CD4-positive, alpha-beta T cell treated with Interleukin-17A for 1 hour (primary cell): Measurements from ENCODE around the gene DGKH.

ENCODE experiments used
- DNase-seq: peaks from one replicate; pipeline ENCODE4 v3.0.0-alpha.2; 2020

Gene DGKH

GRCh38 chr13:42048342-42048683 lies at the start of gene DGKH:
TSS of gene DGKH (plus strand) at chr13:42048648. CDS start at chr13:42048774, 126 bp downstream.
- DNase-seq, result no peak

GRCh38 chr13:42000846-42001245 lies 47.6 kb upstream of the DGKH start:
- no peak for DNase-seq

GRCh38 chr13:42001580-42001979 lies 46.9 kb upstream of the DGKH start:
- DNase-seq, result no peak

GRCh38 chr13:42002066-42002465 lies 46.4 kb upstream of the DGKH start:
- DNase-seq, result no peak

GRCh38 chr13:42007844-42008243 lies 40.6 kb upstream of the DGKH start:
- no peak for DNase-seq

GRCh38 chr13:42009057-42009456 lies 39.4 kb upstream of the DGKH start:
- no peak for DNase-seq

- no peak for DNase-seq
Observed at GRCh38 chr13:42011601-42012350, 36.7 kb upstream of the DGKH start.

GRCh38 chr13:42014119-42014518 lies 34.3 kb upstream of the DGKH start:
- DNase-seq, result no peak

GRCh38 chr13:42017264-42017663 lies 31.2 kb upstream of the DGKH start:
- DNase-seq, result no peak

- no peak for DNase-seq
Observed at GRCh38 chr13:42021851-42022250, 26.6 kb upstream of the DGKH start.

GRCh38 chr13:42022336-42022735 lies 26.1 kb upstream of the DGKH start:
- no peak for DNase-seq

- no peak for DNase-seq
Observed at GRCh38 chr13:42022796-42023493, 25.5 kb upstream of the DGKH start.

- no peak for DNase-seq
Observed at GRCh38 chr13:42027286-42027685, 21.2 kb upstream of the DGKH start.

GRCh38 chr13:42028113-42028799 lies 20.2 kb upstream of the DGKH start:
- no peak for DNase-seq

GRCh38 chr13:42035905-42036521 lies 12.4 kb upstream of the DGKH start:
- DNase-seq, result no peak

GRCh38 chr13:42036711-42037110 lies 11.7 kb upstream of the DGKH start:
- DNase-seq, result no peak

- no peak for DNase-seq
Observed at GRCh38 chr13:42038661-42039456, 9.6 kb upstream of the DGKH start.

- peak; percentile 36 for DNase-seq
Observed at GRCh38 chr13:42039457-42039945, 8.9 kb upstream of the DGKH start.

- DNase-seq, result peak; percentile 92
Observed at GRCh38 chr13:42039946-42040729, 8.3 kb upstream of the DGKH start.

GRCh38 chr13:42040730-42041010 lies 7.8 kb upstream of the DGKH start:
- DNase-seq, result no peak

- DNase-seq, result peak; percentile 29
Observed at GRCh38 chr13:42041011-42041683, 7.3 kb upstream of the DGKH start.
